H54 (cell line): ENCODE data around the gene ANAPC2.

Source experiments
- DNase-seq: peaks from one replicate; pipeline ENCODE4 v3.0.0; 2011; ENCODE audit warnings: low spot score, mixed read lengths; ENCODE audit not compliant: insufficient read length
- FAIRE-seq: peaks from 3 replicates; lab custom pipeline; 2011; peaks lifted over from hg19 to GRCh38; lab: Jason Lieb, UNC
- POLR2A ChIP-seq: IDR thresholded peaks from 2 replicates; pipeline ENCODE4 v1.6.1; 2011; ENCODE audit warnings: low read depth, mild to moderate bottlenecking, low read length

The ANAPC2 gene

GRCh38 chr9:137159105-137160053 is 29.0 kb downstream of the ANAPC2 start:
- TF ChIP-seq POLR2A: no peak
- FAIRE-seq: no peak
- no peak for DNase-seq

GRCh38 chr9:137158625-137159024 is 29.7 kb downstream of the ANAPC2 start:
- FAIRE-seq (no peak), DNase-seq (no peak)
- no peak for TF ChIP-seq POLR2A

- no peak for DNase-seq
- TF ChIP-seq POLR2A: no peak
- FAIRE-seq: no peak
Observed at GRCh38 chr9:137157618-137158415, 30.5 kb downstream of the ANAPC2 start.

GRCh38 chr9:137156567-137157375 is 31.6 kb downstream of the ANAPC2 start:
- DNase-seq (no peak), FAIRE-seq (no peak)
- TF ChIP-seq POLR2A: no peak

GRCh38 chr9:137152844-137153405 is 35.4 kb downstream of the ANAPC2 start:
- DNase-seq (no peak), FAIRE-seq (no peak)
- no peak for TF ChIP-seq POLR2A

GRCh38 chr9:137150617-137151457 is 37.5 kb downstream of the ANAPC2 start:
- no peak for TF ChIP-seq POLR2A
- DNase-seq (peak; percentile 95), FAIRE-seq (no peak)

GRCh38 chr9:137149942-137150616 is 38.3 kb downstream of the ANAPC2 start:
- FAIRE-seq: no peak
- no peak for TF ChIP-seq POLR2A

GRCh38 chr9:137149363-137149762 is 39.0 kb downstream of the ANAPC2 start:
- no peak for TF ChIP-seq POLR2A
- FAIRE-seq (no peak), DNase-seq (no peak)

More at GRCh38 chr9:137149942-137150616, 38.3 kb downstream of the ANAPC2 start:
- peak; percentile 96 for DNase-seq

GRCh38 chr9:137148661-137149060 is 39.7 kb downstream of the ANAPC2 start:
- DNase-seq: no peak
- FAIRE-seq: no peak
- no peak for TF ChIP-seq POLR2A

GRCh38 chr9:137148242-137148641 is 40.1 kb downstream of the ANAPC2 start:
- TF ChIP-seq POLR2A: no peak
- FAIRE-seq: no peak
- no peak for DNase-seq

GRCh38 chr9:137147793-137148160 is 40.6 kb downstream of the ANAPC2 start:
- no peak for FAIRE-seq
- TF ChIP-seq POLR2A: no peak
- DNase-seq: no peak
